Stimulated activated effector memory CD8-positive, alpha-beta T cell treated with anti-CD3 and anti-CD28 coated beads, Interleukin-12 subunit alpha, Interleukin-12 subunit beta, amount 100 ng/mL, for 72 hours (primary cell): ENCODE data around the gene SYNDIG1.

Experiments
- ATAC-seq: fragments of 150-1000 bp; cut with Tn5 transposase; 2 replicates; pipeline ENCODE4 v1.10.0; 2021
- DNase-seq, 2 donors: peaks; one replicate each; pipeline ENCODE4 v3.0.0; 2021 to 2022; ENCODE audit warnings: low spot score in 2 of 2
- H3K27ac Mint-ChIP-seq: one replicate; pipeline ENCODE4 v1.8.0; 2022; ENCODE audit warnings: mild to moderate bottlenecking, mixed read lengths
- H3K36me3 Mint-ChIP-seq: one replicate; pipeline ENCODE4 v1.8.0; 2022; ENCODE audit warnings: mild to moderate bottlenecking, mixed read lengths
- H3K4me1 Mint-ChIP-seq: one replicate; pipeline ENCODE4 v1.8.0; 2022; ENCODE audit warnings: mixed read lengths
- H3K4me3 Mint-ChIP-seq: one replicate; pipeline ENCODE4 v1.8.0; 2022; ENCODE audit warnings: mild to moderate bottlenecking, mixed read lengths
- H3K9me3 Mint-ChIP-seq: one replicate; pipeline ENCODE4 v1.8.0; 2022; ENCODE audit warnings: mixed read lengths

The SYNDIG1 gene

GRCh38 chr20:24677626-24678315, 208.3 kb downstream of the SYNDIG1 start:
- DNase-seq = no peak
- Mint-ChIP-seq H3K27ac (no peak overlapping the region), H3K9me3 (no peaks in the 10 kb centered on the region), H3K4me3 (no peak overlapping the region), H3K4me1 (no peaks in the 10 kb centered on the region), H3K36me3 (no peaks in the 10 kb centered on the region)
- ATAC-seq = no peak

GRCh38 chr20:24678351-24679106, 209.1 kb downstream of the SYNDIG1 start:
- no peaks in the 10 kb centered on the region for H3K36me3 Mint-ChIP-seq
- no peaks in the 10 kb centered on the region for H3K9me3 Mint-ChIP-seq
- no peak for ATAC-seq
- no peaks in the 10 kb centered on the region for H3K4me1 Mint-ChIP-seq
- H3K27ac Mint-ChIP-seq = no peak overlapping the region
- no peak for DNase-seq
- no peak overlapping the region for H3K4me3 Mint-ChIP-seq

GRCh38 chr20:24679448-24680047, 210.1 kb downstream of the SYNDIG1 start:
- DNase-seq (no peak), ATAC-seq (no peak)
- Mint-ChIP-seq H3K4me3 (no peak overlapping the region), H3K9me3 (no peaks in the 10 kb centered on the region), H3K4me1 (no peaks in the 10 kb centered on the region), H3K27ac (no peak overlapping the region), H3K36me3 (no peaks in the 10 kb centered on the region)

GRCh38 chr20:24681634-24682495, 212.4 kb downstream of the SYNDIG1 start:
- ATAC-seq (peak; percentile 18), DNase-seq (no peak)
- Mint-ChIP-seq H3K36me3 (no peaks in the 10 kb centered on the region), H3K4me3 (no peak overlapping the region), H3K4me1 (no peaks in the 10 kb centered on the region), H3K9me3 (no peaks in the 10 kb centered on the region), H3K27ac (no peak overlapping the region)

DNA sequence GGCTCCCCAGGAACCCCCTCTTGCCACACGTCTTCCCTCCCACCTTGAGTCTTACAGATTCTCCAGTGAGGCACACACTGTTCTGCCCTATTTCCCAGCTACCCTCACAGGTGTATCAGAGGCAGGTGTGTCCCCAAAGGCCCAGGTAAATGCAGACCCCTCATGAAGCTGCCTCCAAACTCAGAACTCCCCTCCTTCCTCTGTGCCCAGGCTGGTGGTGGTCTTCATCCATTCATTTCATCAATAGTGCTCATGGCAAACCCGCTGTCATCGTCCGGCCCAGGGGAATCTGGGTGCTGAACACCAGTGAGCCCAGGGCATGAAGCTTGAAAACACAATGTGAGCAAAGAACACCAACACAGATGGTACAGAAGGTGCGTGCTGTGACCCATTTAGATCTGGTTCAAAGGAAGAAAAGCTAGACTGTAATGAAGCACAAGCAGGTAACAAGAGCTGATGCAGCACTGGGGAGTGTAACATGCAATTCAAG, 213.1 kb downstream of the SYNDIG1 start:
- H3K36me3 Mint-ChIP-seq = no peaks in the 10 kb centered on the region
- H3K4me3 Mint-ChIP-seq = no peak overlapping the region
- no peak overlapping the region for H3K27ac Mint-ChIP-seq
- no peaks in the 10 kb centered on the region for H3K4me1 Mint-ChIP-seq
- no peak for DNase-seq
- no peak for ATAC-seq
- H3K9me3 Mint-ChIP-seq = no peaks in the 10 kb centered on the region

DNA sequence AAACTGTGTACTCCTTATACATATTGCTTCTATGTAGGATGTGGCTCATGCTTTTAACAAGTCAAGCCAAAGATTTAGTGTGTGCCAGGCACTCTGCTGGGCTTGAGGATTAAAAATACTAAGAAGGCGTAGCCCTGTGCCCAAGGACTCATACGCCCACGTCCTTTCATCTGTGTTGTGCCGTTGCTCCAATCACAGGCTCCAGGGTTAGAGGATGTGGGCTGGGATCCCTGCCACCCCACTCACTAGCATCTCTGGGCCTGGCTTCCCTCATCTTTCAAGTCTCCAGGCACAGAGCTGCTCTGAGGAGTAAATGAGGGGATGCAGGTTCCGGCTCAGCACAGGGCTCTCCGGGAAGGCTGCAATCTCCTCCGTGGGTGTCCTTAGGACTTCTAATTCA, 214.2 kb downstream of the SYNDIG1 start:
- H3K4me3 Mint-ChIP-seq = no peak overlapping the region
- no peak overlapping the region for H3K27ac Mint-ChIP-seq
- H3K36me3 Mint-ChIP-seq = no peaks in the 10 kb centered on the region
- DNase-seq (no peak), ATAC-seq (no peak)
- H3K4me1 Mint-ChIP-seq = no peaks in the 10 kb centered on the region
- no peaks in the 10 kb centered on the region for H3K9me3 Mint-ChIP-seq

DNA sequence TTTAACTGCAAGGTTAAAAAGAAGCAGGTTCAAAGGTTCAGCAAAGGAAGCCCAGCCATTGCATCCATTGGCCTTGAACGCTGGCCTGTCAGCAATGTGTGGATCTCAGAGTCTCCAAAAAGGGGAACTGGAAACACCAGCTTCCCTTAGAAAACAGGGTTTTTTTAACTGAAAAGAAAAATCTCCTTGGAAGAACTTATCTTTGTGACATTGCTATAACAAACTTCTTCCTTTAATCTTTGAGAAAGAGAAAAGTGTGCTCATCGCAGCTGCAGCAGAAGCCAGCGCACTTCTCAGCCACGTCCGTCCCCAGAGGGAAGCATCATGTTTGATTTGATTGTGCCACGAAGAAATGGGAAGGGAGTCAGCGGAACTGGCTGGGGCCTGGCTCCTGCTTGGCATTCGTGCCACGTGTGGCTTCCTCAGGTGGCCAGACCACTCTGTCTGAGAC, 215.0 kb downstream of the SYNDIG1 start:
- Mint-ChIP-seq H3K4me1 (no peaks in the 10 kb centered on the region), H3K27ac (no peak overlapping the region), H3K4me3 (no peak overlapping the region), H3K9me3 (no peaks in the 10 kb centered on the region), H3K36me3 (no peaks in the 10 kb centered on the region)
- DNase-seq (no peak), ATAC-seq (no peak)

DNA sequence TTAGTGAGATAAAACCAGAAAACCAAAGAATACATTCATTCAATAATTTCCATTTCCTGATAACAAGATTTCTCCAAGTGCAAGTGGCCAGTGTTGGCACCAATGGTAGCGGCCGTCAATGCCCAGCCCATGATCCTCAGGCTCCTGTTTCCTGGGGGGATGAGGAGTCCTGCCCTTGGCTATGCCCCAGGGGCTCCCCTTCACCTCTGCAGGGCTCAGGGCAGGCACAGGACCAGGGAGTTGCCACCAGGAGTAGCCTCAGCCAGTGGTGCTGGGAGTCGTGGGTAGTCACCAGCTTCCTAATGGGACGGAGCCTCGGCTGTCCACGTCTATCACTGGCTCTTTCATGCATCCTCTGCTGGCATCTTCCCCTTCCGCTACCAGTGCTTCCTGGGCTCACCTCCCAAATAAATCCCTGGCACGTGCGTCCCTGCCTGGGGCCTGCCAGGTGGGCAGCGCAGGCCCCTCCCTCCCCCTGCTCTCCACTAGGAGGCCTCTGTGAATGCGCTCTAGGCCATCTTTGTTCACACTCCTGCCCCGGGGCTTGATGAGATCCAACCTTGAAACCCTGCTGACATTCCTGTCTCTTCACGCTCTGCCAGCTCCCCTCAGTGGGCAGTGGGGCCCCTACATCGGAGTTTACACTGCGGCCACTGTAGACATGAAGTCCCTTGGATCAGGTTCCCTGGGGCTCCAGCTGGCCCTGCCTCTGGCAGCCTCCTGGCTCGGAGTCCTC, 215.7 kb downstream of the SYNDIG1 start:
- DNase-seq = no peak
- Mint-ChIP-seq H3K9me3 (no peaks in the 10 kb centered on the region), H3K4me3 (no peak overlapping the region), H3K27ac (no peak overlapping the region), H3K4me1 (no peaks in the 10 kb centered on the region), H3K36me3 (no peaks in the 10 kb centered on the region)
- ATAC-seq = peak; percentile 24

- no peak for DNase-seq
- Mint-ChIP-seq H3K27ac (no peak overlapping the region), H3K4me3 (no peak overlapping the region), H3K9me3 (no peaks in the 10 kb centered on the region), H3K4me1 (no peaks in the 10 kb centered on the region), H3K36me3 (no peaks in the 10 kb centered on the region)
- ATAC-seq = no peak
These were observed 216.3 kb downstream of the SYNDIG1 start for GRCh38 chr20:24685736-24686135.

GRCh38 chr20:24686156-24686555, 216.7 kb downstream of the SYNDIG1 start:
- H3K4me1 Mint-ChIP-seq = no peaks in the 10 kb centered on the region
- H3K36me3 Mint-ChIP-seq = no peaks in the 10 kb centered on the region
- no peak for ATAC-seq
- no peak for DNase-seq
- H3K9me3 Mint-ChIP-seq = no peaks in the 10 kb centered on the region
- H3K4me3 Mint-ChIP-seq = no peak overlapping the region
- no peak overlapping the region for H3K27ac Mint-ChIP-seq

DNA sequence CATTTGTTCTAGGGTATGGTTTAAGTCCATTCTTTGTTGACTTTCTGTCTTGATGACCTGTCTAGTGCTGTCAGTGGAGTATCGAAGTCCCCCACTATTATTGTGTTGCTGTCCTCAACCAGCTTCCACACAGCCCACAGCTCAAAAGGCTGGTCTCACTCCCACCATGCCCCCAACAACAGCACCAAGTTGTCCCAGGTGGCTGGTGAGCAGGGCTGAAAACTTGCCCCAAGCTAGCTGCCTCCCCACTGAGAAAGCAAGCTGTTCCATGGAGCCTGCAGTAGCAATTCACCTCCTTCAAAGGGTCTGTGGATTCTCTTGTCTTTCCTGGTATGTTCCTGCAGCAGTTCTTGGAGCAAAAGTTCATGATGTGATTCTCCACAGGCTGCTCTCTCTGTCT, 221.0 kb downstream of the SYNDIG1 start:
- no peak for ATAC-seq
- no peak overlapping the region for H3K27ac Mint-ChIP-seq
- no peak overlapping the region for H3K4me3 Mint-ChIP-seq
- H3K4me1 Mint-ChIP-seq = no peaks in the 10 kb centered on the region
- no peak for DNase-seq
- H3K36me3 Mint-ChIP-seq = no peaks in the 10 kb centered on the region
- H3K9me3 Mint-ChIP-seq = no peaks in the 10 kb centered on the region

DNA sequence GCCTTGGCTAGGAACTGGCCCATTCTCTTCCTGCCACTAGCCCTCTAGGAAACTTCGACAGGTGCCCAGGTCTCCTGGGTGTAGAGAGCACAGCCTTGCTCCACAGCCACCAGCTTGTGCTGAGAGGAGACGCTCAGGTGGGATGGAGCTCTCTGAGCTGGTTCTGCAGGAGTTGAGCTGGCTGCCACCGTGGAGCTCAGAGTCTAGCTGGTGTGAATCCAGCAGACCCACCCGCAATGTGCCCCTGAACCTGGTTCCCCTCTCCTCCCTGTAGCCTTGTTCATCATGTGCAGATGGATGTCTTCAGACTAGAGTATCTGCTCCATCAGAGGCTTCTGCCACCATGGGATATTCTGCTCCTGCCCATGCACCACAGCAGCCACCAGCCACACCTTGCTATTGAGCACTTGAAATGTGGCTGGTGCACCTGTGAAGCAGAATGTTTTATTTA, 222.5 kb downstream of the SYNDIG1 start:
- H3K4me3 Mint-ChIP-seq = no peak overlapping the region
- peak in 1 of 2 donors; percentile 26 for DNase-seq
- H3K27ac Mint-ChIP-seq = no peak overlapping the region
- peak; percentile 19 for ATAC-seq
- H3K36me3 Mint-ChIP-seq = no peaks in the 10 kb centered on the region
- H3K4me1 Mint-ChIP-seq = no peaks in the 10 kb centered on the region
- H3K9me3 Mint-ChIP-seq = no peaks in the 10 kb centered on the region

DNA sequence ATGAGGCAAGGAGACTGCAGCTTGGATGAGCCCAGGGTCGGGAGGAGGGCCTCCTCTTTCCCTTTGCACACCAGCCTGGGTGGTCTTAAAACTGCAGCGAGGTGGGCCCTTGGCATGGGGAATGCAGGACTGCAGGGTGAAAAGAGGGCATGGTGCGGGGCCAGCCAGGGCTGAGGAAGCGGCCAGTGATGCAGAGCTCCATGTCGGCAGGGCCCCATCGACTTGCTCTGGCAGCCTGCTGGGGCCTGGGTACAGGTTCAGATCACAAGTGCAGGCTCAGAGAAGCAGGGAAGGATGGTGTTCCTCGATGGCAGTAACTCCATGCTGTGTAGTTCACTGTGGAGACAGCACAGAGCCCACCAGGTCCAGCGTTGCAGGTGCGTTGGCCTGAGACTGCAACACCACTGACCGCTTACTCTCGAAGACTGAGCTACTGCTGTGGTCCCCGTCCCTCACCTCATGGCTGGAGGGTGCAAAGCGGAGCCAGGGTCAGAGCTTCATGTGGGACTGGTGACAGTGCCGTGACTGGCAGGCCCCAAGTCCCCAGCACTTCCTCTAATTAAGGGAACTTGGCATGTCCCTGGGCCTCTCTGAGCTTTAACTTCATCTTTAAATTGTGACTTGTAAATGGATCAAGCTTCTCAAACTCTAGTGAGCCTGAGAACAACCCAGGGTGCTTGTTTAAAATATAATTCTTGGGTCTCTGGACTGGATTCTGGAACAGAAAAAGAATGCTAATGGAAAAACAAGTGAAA, 223.2 kb downstream of the SYNDIG1 start:
- Mint-ChIP-seq H3K36me3 (no peaks in the 10 kb centered on the region), H3K27ac (no peak overlapping the region), H3K9me3 (no peaks in the 10 kb centered on the region), H3K4me1 (no peaks in the 10 kb centered on the region), H3K4me3 (no peak overlapping the region)
- ATAC-seq = peak; percentile 31
- peak in 1 of 2 donors; percentile 13 for DNase-seq
